K562 (cell line): ENCODE results near the gene TPSAB1. TPM values are rescaled to one million over a fixed set of nuclear protein-coding genes. Genes with fewer than 3 reads are reported as not detected.
A peak's percentile ranks its signal among the peaks of the same experiment; 100 is the strongest.
"Not testable (repeated sequence)": the region's sequence is repeated elsewhere in the genome, so short reads cannot be mapped to it uniquely, and the experiment has no call there.

Experiments
- ATAC-seq: fragments of 200-7000 bp; cut with Tn5 transposase; 3 replicates; pipeline ENCODE4 v1.9.1; 2020; ENCODE audit warnings: moderate library complexity
- BruUV-seq: library from RNA; stranded (reverse); fragments of 400-500 nt; replicated peaks from 2 replicates; lab custom pipeline; 2021; lab: Mats Ljungman, UMichigan
- CTCF ChIA-PET: fragments of 300-600 bp; formaldehyde crosslinking; extraction: SDS; loops from one replicate; lab custom pipeline; 2021; ENCODE audit warnings: low intra/inter-chr PET ratio; lab: Yijun Ruan, JAX
- POLR2A ChIA-PET: fragments of 300-600, 350-650 bp; sonication (Branson Sonifier 250); formaldehyde crosslinking; extraction: SDS; loops from one replicate; lab custom pipeline; 2021; ENCODE audit warnings: antibody characterized with exemption, inconsistent platforms; lab: Yijun Ruan, JAX
- DNase-seq, 4 experiments: peaks; one replicate each; pipeline versions ENCODE4 v3.0.0 to v3.0.0-alpha.2; 2011 to 2018; ENCODE audit warnings: low spot score in 3 of 4, mixed read lengths in 3 of 4; ENCODE audit errors: extremely low read depth in 1 of 4
- FAIRE-seq: peaks from 2 replicates; lab custom pipeline; 2011; peaks lifted over from hg19 to GRCh38; lab: Jason Lieb, UNC
- H2AFZ ChIP-seq: 2 replicates; pipeline ENCODE4 v1.6.0; 2011; ENCODE audit warnings: low read depth, low read length, control low read depth, inconsistent platforms
- H3K27ac ChIP-seq: fragments of 200-600 bp; 3 replicates; pipeline ENCODE4 v1.8.0; 2011; ENCODE audit warnings: low read depth, mild to moderate bottlenecking, control low read depth, inconsistent platforms, low read length, moderate library complexity, mixed read lengths; ENCODE audit errors: extremely low read depth
- H3K27me3 ChIP-seq, 2 experiments: fragments of 300-600 bp in 1 of 2; 2 replicates in 1 of 2; 3 replicates in 1 of 2; pipeline versions ENCODE4 v1.6.0 to v1.8.0; 2011; ENCODE audit warnings: inconsistent platforms in 2 of 2, low read length in 2 of 2, mild to moderate bottlenecking in 1 of 2, mixed read lengths in 1 of 2, moderate library complexity in 1 of 2; ENCODE audit not compliant: control insufficient read depth in 2 of 2, insufficient read depth in 2 of 2
- H3K36me3 ChIP-seq: fragments of 300-600 bp; 3 replicates; pipeline ENCODE4 v1.8.0; 2011; ENCODE audit warnings: mild to moderate bottlenecking, low read length, inconsistent platforms; ENCODE audit not compliant: control insufficient read depth, insufficient read depth
- H3K4me1 ChIP-seq, 2 experiments: fragments of 200-600 bp in 1 of 2; replicated peaks in 1 of 2; 2 replicates in 1 of 2; 3 replicates in 1 of 2; pipeline versions ENCODE4 v1.5.1 to v1.8.0; 2011; ENCODE audit warnings: inconsistent platforms in 2 of 2, low read length in 2 of 2, mild to moderate bottlenecking in 1 of 2, mixed read lengths in 1 of 2, moderate library complexity in 1 of 2; ENCODE audit not compliant: control insufficient read depth in 2 of 2, insufficient read depth in 2 of 2
- H3K4me2 ChIP-seq: 2 replicates; pipeline ENCODE4 v1.6.1; 2011; ENCODE audit warnings: low read length, control low read depth, inconsistent platforms, mixed read lengths; ENCODE audit not compliant: insufficient read depth
- H3K4me3 ChIP-seq: fragments of 200-600 bp; sonication (generic), shearing (Covaris generic); 2 replicates; pipeline ENCODE4 v1.5.1; 2016; ENCODE audit warnings: control low read depth, inconsistent platforms
- H3K79me2 ChIP-seq: fragments of 200-600 bp; 3 replicates; pipeline ENCODE4 v1.8.0; 2011; ENCODE audit warnings: low read length, inconsistent platforms; ENCODE audit not compliant: control insufficient read depth, insufficient read depth
- H3K9ac ChIP-seq, 2 experiments: 2 replicates each; pipeline versions ENCODE4 v1.6.0 to v1.6.1; 2011; ENCODE audit warnings: low read depth in 2 of 2, low read length in 2 of 2, control low read depth in 1 of 2, inconsistent platforms in 1 of 2, mild to moderate bottlenecking in 1 of 2, mixed read lengths in 1 of 2; ENCODE audit not compliant: insufficient read depth in 1 of 2
- H3K9me1 ChIP-seq: one replicate; pipeline ENCODE4 v1.6.0; 2011; ENCODE audit warnings: inconsistent platforms, mild to moderate bottlenecking, low read length, moderate library complexity; ENCODE audit not compliant: control insufficient read depth, insufficient read depth
- H3K9me3 ChIP-seq: replicated peaks from 2 replicates; pipeline ENCODE4 v1.5.1; 2011; ENCODE audit warnings: low read depth, low read length, inconsistent platforms; ENCODE audit not compliant: control insufficient read depth, insufficient read depth
- H4K20me1 ChIP-seq: replicated peaks from 2 replicates; pipeline ENCODE4 v1.6.1; 2011; ENCODE audit warnings: low read length, inconsistent platforms, mixed read lengths; ENCODE audit not compliant: control insufficient read depth, insufficient read depth
- CHD1 ChIP-seq: fragments of 200-600 bp; sonication (generic); IDR thresholded peaks from one replicate; pipeline ENCODE4 v1.6.1; 2012; ENCODE audit warnings: mild to moderate bottlenecking, moderate library complexity, low read length, inconsistent platforms
- DNMT1 ChIP-seq: fragments of 450-650 bp; IDR thresholded peaks from 2 replicates; pipeline ENCODE4 v1.6.1; 2016; ENCODE audit warnings: antibody characterized with exemption, mild to moderate bottlenecking
- KDM1A ChIP-seq, 2 experiments: fragments of 450-650 bp; IDR thresholded peaks; 2 replicates each; pipeline ENCODE4 v1.6.1; 2016; ENCODE audit warnings: mild to moderate bottlenecking in 2 of 2
- NELFE ChIP-seq: IDR thresholded peaks from 2 replicates; pipeline ENCODE4 v1.6.1; 2011; ENCODE audit warnings: mild to moderate bottlenecking; ENCODE audit not compliant: insufficient read depth, insufficient read length
- ZNF274 ChIP-seq: IDR thresholded peaks from 2 replicates; pipeline ENCODE4 v1.6.1; 2011; ENCODE audit warnings: low read depth, mild to moderate bottlenecking, low read length, moderate library complexity, borderline replicate concordance
- WGBS: fragments of 100-300 bp; shearing (Covaris generic); methylation state at CpG from one replicate; pipeline ENCODE4 v1.1.6; 2016; ENCODE audit warnings: low coverage, mixed read lengths; ENCODE audit not compliant: insufficient coverage; ENCODE audit errors: missing lambda C conversion rate; 5-methylcytosine and 5-hydroxymethylcytosine counted together
- in situ Hi-C: fragments of 300-500 bp; cut with MboI; formaldehyde crosslinking; loops from 4 replicates; pipeline ENCODE4 v1.15.0; 2018; ENCODE audit warnings: inconsistent platforms, mixed read lengths
- intact Hi-C: fragments of 100-400 bp; cut with micrococcal nuclease; formaldehyde crosslinking; loops from 2 replicates; pipeline ENCODE4 v1.14.2; 2022
- polyA plus RNA-seq, 8 experiments: library from polyadenylated mRNA; depleted of rRNA in 4 of 8; stranded (reverse) in 5 of 8; unstranded in 3 of 8; fragments of >200 nt; fragmentation: Nextera tagmentation in 2 of 8; fragmentation: Illumina TruSeq in 1 of 8; extraction: Ambion mirVana in 2 of 8; extraction: Trizol in 1 of 8; gene quantifications; 2 replicates each; pipeline versions ENCODE4 v1.2.1 to v1.2.3, GENCODE V29; 2011 to 2014; ENCODE audit warnings: inconsistent platforms in 1 of 8, missing spikeins in 1 of 8
- total RNA-seq, 7 experiments: library from RNA; depleted of rRNA in 6 of 7; stranded (reverse); fragments of >200 nt in 6 of 7; fragmentation: Illumina TruSeq in 2 of 7; extraction: Trizol in 2 of 7; gene quantifications; 2 replicates each; pipeline versions ENCODE4 v1.2.1 to v1.2.3, GENCODE V29; 2011 to 2021; ENCODE audit warnings: low replicate concordance in 1 of 7
- TF ChIP-seq, protein P1 (sequence below): sonication (generic); formaldehyde crosslinking; IDR thresholded peaks from 2 replicates; pipeline ENCODE4 v1.9.0; 2022; ENCODE audit warnings: mild to moderate bottlenecking, missing genetic modification reagents
- TF ChIP-seq, protein P2 (sequence below): sonication (generic); formaldehyde crosslinking; IDR thresholded peaks from 2 replicates; pipeline ENCODE4 v1.8.0; 2023; ENCODE audit warnings: mild to moderate bottlenecking, missing genetic modification reagents

Gene TPSAB1
- total and polyA plus RNA-seq, 9 of the 15 experiments (the other 6 are each of a cell fraction or from before 2014, with no cell fraction given): not detected

DNA sequence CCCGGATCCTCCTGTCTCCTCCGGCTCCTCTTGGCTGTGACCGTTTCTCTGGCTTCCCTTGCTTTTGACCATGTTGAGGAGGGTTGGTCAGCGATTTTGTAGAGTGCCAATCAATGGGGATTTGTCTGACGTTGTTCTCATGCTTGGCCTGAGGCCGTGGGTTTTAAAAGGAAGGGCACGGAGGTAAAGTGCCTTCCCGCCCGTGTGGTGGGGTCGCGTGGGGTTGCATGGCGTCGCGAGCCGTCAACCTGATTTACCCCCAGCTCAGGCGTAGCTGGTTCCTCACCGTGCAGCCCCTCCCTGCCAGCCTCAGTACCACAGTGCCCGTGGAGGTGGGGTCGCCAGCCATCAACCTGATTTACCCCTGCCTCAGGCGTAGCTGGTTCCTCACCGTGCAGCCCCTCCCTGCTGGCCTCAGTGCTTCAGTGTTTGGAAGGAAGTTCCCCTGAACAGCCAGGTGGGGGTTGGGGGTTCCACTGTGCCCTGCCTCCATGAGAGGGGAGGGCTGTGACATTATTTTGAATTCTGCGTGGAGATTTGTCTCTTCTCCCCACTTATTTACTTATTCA lies 5.0 kb downstream of the TPSAB1 start (continued):
- TF ChIP-seq CHD1 (no peak), DNMT1 (no peak), NELFE (no peak), ZNF274 (no peak)
- TF ChIP-seq, all 486 proteins: peak for 0

DNA sequence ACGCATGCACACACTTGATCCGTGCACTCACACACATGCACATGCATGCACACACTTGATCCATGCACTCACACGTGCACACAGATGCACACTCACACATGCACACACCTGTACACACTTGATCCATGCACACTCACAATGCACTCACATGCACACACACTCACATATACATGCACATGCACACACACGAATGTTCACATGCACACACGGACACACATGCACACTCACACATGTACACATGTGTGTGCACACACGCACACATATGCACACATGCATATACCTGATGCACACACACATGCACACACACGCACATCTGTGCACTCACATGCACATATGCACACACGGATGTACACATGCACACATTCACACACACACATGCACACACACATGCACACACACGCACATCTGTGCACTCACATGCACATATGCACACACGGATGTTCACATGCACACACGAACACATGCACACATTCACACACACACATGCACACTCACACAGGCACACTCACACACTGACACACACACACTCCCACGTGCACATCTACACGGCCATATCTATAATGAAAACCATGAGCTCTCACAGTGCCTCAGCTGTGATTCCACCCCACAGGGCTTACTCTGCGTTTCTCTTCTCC lies 7.5 kb downstream of the TPSAB1 start:
- CTCF ChIA-PET, DNase-seq, POLR2A ChIA-PET, H4K20me1 ChIP-seq, H3K4me3 ChIP-seq, ATAC-seq, H3K9me1 ChIP-seq, H2AFZ ChIP-seq: not testable (repeated sequence)
- H3K4me1 ChIP-seq: peaks cover 0 to 19% of the 10 kb centered on the region in 2 experiments; a peak in 2 of 5 replicates
- TF ChIP-seq, protein P1, sequence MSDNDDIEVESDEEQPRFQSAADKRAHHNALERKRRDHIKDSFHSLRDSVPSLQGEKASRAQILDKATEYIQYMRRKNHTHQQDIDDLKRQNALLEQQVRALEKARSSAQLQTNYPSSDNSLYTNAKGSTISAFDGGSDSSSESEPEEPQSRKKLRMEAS (CRISPR knock-in tag): peak; percentile 60; the same call in 1 of the 2 replicates
- TF ChIP-seq, protein P2, sequence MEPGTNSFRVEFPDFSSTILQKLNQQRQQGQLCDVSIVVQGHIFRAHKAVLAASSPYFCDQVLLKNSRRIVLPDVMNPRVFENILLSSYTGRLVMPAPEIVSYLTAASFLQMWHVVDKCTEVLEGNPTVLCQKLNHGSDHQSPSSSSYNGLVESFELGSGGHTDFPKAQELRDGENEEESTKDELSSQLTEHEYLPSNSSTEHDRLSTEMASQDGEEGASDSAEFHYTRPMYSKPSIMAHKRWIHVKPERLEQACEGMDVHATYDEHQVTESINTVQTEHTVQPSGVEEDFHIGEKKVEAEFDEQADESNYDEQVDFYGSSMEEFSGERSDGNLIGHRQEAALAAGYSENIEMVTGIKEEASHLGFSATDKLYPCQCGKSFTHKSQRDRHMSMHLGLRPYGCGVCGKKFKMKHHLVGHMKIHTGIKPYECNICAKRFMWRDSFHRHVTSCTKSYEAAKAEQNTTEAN: peak; percentile 96
- peak in 1 of 2 experiments; percentile 86; a peak in 1 of 4 replicates for TF ChIP-seq KDM1A (IDR thresholded peaks at IDR 0.05)
- TF ChIP-seq, all 486 proteins: peak for 3; not testable (repeated sequence) for 483
- H3K27me3 ChIP-seq: peaks cover 7 to 29% of the 10 kb centered on the region in 2 experiments; a peak in 3 of 5 replicates
- in situ Hi-C loops, H3K36me3 ChIP-seq, H3K4me2 ChIP-seq, H3K79me2 ChIP-seq, H3K27ac ChIP-seq, H3K9me3 ChIP-seq, H3K9ac ChIP-seq, intact Hi-C loops, FAIRE-seq, BruUV-seq: not testable (repeated sequence)
- WGBS: 9% methylated on average over 11 of the region's 14 CpGs
